K562 (cell line): Measurements from ENCODE around the gene PGR. TPM values are rescaled to one million over a fixed set of nuclear protein-coding genes. Genes with fewer than 3 reads are reported as not detected.

Experiments
- COPS2 ChIP-seq: fragments of 450-650 bp; conservative IDR thresholded peaks from 2 replicates; pipeline ENCODE4 v1.6.1; 2016; ENCODE audit warnings: mild to moderate bottlenecking, moderate library complexity
- ERF ChIP-seq: fragments of 450-650 bp; formaldehyde crosslinking; IDR thresholded peaks from 2 replicates; pipeline ENCODE4 v1.4.0; 2020; ENCODE audit warnings: mild to moderate bottlenecking, mixed read lengths
- EWSR1 ChIP-seq: fragments of 450-650 bp; IDR thresholded peaks from 2 replicates; pipeline ENCODE4 v1.6.1; 2018; ENCODE audit warnings: borderline replicate concordance, mild to moderate bottlenecking, low read depth, moderate library complexity; ENCODE audit not compliant: partially characterized antibody
- FOSL1 ChIP-seq: fragments of 200-800 bp; sonication (Bioruptor generic); conservative IDR thresholded peaks from 2 replicates; pipeline ENCODE4 v1.6.1; 2016; ENCODE audit warnings: missing genetic modification characterization, missing compliant biosample characterization
- SETDB1 ChIP-seq: IDR thresholded peaks from one replicate; pipeline ENCODE4 v1.6.1; 2012; ENCODE audit warnings: low read length, control low read depth, inconsistent platforms
- ZNF699 ChIP-seq: fragments of 250-450 bp; sonication (Bioruptor Pico); IDR thresholded peaks from 2 replicates; pipeline ENCODE4 v1.8.0; 2021; ENCODE audit warnings: mild to moderate bottlenecking, moderate library complexity; ENCODE audit not compliant: insufficient replicate concordance
- polyA plus RNA-seq, 8 experiments: library from polyadenylated mRNA; depleted of rRNA in 4 of 8; stranded (reverse) in 5 of 8; unstranded in 3 of 8; fragments of >200 nt; fragmentation: Nextera tagmentation in 2 of 8; fragmentation: Illumina TruSeq in 1 of 8; extraction: Ambion mirVana in 2 of 8; extraction: Trizol in 1 of 8; gene quantifications; 2 replicates each; pipeline versions ENCODE4 v1.2.1 to v1.2.3, GENCODE V29; 2011 to 2014; ENCODE audit warnings: inconsistent platforms in 1 of 8, missing spikeins in 1 of 8
- total RNA-seq, 7 experiments: library from RNA; depleted of rRNA in 6 of 7; stranded (reverse); fragments of >200 nt in 6 of 7; fragmentation: Illumina TruSeq in 2 of 7; extraction: Trizol in 2 of 7; gene quantifications; 2 replicates each; pipeline versions ENCODE4 v1.2.1 to v1.2.3, GENCODE V29; 2011 to 2021; ENCODE audit warnings: low replicate concordance in 1 of 7
- TF ChIP-seq, protein P1 (sequence below): fragments of 200-600 bp; sonication (generic); IDR thresholded peaks from one replicate; pipeline ENCODE4 v1.6.1; 2012; ENCODE audit warnings: mild to moderate bottlenecking, low read depth, low read length, inconsistent platforms

The PGR gene
- total and polyA plus RNA-seq, 9 of the 15 experiments (the other 6 are each of a cell fraction or from before 2014, with no cell fraction given), result 0.43 to 2.4 (median 1.3) TPM

DNA sequence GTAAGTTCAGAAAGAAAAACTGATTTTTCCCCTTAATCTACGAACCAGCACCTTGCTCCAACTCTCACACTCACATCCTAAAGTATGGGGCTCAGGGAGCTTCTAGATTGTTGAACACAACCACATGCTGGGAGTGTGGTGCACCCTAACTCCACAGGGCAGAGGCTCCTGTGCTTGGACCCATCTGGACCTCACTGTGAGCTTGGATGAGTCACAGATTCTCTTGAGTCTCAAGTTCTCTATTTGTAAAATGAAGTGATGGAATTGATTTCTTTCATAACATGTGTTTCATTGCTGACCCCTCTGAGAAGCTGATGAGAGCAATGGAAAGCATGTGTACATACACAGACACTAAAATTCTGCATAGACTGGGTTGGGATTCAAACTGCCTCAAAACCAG lies 109.7 kb downstream of the PGR start (continued):
- TF ChIP-seq FOSL1 (no peak), SETDB1 (no peak), ERF (CRISPR knock-in tag) (no peak), ZNF699 (CRISPR knock-in tag) (no peak), COPS2 (no peak), EWSR1 (no peak)
- TF ChIP-seq, protein P1, sequence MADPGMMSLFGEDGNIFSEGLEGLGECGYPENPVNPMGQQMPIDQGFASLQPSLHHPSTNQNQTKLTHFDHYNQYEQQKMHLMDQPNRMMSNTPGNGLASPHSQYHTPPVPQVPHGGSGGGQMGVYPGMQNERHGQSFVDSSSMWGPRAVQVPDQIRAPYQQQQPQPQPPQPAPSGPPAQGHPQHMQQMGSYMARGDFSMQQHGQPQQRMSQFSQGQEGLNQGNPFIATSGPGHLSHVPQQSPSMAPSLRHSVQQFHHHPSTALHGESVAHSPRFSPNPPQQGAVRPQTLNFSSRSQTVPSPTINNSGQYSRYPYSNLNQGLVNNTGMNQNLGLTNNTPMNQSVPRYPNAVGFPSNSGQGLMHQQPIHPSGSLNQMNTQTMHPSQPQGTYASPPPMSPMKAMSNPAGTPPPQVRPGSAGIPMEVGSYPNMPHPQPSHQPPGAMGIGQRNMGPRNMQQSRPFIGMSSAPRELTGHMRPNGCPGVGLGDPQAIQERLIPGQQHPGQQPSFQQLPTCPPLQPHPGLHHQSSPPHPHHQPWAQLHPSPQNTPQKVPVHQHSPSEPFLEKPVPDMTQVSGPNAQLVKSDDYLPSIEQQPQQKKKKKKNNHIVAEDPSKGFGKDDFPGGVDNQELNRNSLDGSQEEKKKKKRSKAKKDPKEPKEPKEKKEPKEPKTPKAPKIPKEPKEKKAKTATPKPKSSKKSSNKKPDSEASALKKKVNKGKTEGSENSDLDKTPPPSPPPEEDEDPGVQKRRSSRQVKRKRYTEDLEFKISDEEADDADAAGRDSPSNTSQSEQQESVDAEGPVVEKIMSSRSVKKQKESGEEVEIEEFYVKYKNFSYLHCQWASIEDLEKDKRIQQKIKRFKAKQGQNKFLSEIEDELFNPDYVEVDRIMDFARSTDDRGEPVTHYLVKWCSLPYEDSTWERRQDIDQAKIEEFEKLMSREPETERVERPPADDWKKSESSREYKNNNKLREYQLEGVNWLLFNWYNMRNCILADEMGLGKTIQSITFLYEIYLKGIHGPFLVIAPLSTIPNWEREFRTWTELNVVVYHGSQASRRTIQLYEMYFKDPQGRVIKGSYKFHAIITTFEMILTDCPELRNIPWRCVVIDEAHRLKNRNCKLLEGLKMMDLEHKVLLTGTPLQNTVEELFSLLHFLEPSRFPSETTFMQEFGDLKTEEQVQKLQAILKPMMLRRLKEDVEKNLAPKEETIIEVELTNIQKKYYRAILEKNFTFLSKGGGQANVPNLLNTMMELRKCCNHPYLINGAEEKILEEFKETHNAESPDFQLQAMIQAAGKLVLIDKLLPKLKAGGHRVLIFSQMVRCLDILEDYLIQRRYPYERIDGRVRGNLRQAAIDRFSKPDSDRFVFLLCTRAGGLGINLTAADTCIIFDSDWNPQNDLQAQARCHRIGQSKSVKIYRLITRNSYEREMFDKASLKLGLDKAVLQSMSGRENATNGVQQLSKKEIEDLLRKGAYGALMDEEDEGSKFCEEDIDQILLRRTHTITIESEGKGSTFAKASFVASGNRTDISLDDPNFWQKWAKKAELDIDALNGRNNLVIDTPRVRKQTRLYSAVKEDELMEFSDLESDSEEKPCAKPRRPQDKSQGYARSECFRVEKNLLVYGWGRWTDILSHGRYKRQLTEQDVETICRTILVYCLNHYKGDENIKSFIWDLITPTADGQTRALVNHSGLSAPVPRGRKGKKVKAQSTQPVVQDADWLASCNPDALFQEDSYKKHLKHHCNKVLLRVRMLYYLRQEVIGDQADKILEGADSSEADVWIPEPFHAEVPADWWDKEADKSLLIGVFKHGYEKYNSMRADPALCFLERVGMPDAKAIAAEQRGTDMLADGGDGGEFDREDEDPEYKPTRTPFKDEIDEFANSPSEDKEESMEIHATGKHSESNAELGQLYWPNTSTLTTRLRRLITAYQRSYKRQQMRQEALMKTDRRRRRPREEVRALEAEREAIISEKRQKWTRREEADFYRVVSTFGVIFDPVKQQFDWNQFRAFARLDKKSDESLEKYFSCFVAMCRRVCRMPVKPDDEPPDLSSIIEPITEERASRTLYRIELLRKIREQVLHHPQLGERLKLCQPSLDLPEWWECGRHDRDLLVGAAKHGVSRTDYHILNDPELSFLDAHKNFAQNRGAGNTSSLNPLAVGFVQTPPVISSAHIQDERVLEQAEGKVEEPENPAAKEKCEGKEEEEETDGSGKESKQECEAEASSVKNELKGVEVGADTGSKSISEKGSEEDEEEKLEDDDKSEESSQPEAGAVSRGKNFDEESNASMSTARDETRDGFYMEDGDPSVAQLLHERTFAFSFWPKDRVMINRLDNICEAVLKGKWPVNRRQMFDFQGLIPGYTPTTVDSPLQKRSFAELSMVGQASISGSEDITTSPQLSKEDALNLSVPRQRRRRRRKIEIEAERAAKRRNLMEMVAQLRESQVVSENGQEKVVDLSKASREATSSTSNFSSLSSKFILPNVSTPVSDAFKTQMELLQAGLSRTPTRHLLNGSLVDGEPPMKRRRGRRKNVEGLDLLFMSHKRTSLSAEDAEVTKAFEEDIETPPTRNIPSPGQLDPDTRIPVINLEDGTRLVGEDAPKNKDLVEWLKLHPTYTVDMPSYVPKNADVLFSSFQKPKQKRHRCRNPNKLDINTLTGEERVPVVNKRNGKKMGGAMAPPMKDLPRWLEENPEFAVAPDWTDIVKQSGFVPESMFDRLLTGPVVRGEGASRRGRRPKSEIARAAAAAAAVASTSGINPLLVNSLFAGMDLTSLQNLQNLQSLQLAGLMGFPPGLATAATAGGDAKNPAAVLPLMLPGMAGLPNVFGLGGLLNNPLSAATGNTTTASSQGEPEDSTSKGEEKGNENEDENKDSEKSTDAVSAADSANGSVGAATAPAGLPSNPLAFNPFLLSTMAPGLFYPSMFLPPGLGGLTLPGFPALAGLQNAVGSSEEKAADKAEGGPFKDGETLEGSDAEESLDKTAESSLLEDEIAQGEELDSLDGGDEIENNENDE, result no peak
